SK-N-MC (cell line): ENCODE measurements around the gene ZNF580.

Source experiments
- EZH2 ChIP-seq: fragments of 200-600 bp; sonication (generic); IDR thresholded peaks from one replicate; pipeline ENCODE4 v1.6.1; 2017; ENCODE audit warnings: antibody characterized with exemption
- FOXP2 ChIP-seq: optimal IDR thresholded peaks from 2 replicates; pipeline ENCODE3; 2011; ENCODE audit warnings: mild to moderate bottlenecking, moderate library complexity; ENCODE audit not compliant: insufficient read depth; ENCODE audit errors: extremely low read length, control extremely low read depth
- POLR2AphosphoS5 ChIP-seq: IDR thresholded peaks from 2 replicates; pipeline ENCODE4 v1.6.1; 2012; ENCODE audit warnings: mild to moderate bottlenecking, low read depth, low read length, borderline replicate concordance

- TF ChIP-seq POLR2AphosphoS5 (no peak), EZH2 (no peak), FOXP2 (no peak)
Measured at GRCh38 chr19:55688422-55689218, 47.8 kb downstream of the ZNF580 start.
